H1 (cell line): ENCODE measurements around the gene MIGA1. TPM values are rescaled to one million over a fixed set of nuclear protein-coding genes. Genes with fewer than 3 reads are reported as not detected.

Source experiments
- CTCF ChIA-PET: fragments of 300-600 bp; sonication (Branson Sonifier 250); formaldehyde crosslinking; loops from one replicate; lab custom pipeline; 2021; ENCODE audit not compliant: partially characterized antibody; lab: Charles Lee
- POLR2A ChIA-PET: fragments of 300-600 bp; sonication (Branson Sonifier 250); formaldehyde crosslinking; loops from one replicate; lab custom pipeline; 2021; ENCODE audit warnings: inconsistent platforms; ENCODE audit not compliant: partially characterized antibody; lab: Charles Lee
- DNase-seq, 2 experiments: peaks; one replicate each; pipeline versions ENCODE4 v3.0.0 to v3.0.0-alpha.2; 2010 to 2022; ENCODE audit warnings: low spot score in 2 of 2, low read depth in 1 of 2, mixed read lengths in 1 of 2
- FAIRE-seq: peaks from 2 replicates; lab custom pipeline; 2011; peaks lifted over from hg19 to GRCh38; lab: Jason Lieb, UNC
- H2AFZ ChIP-seq: 2 replicates; pipeline ENCODE4 v1.8.1; 2012; ENCODE audit warnings: low read length, inconsistent platforms
- H2AK5ac ChIP-seq: 2 replicates; pipeline ENCODE4 v1.6.1; 2013; ENCODE audit warnings: low read depth, low read length
- H2BK120ac ChIP-seq: replicated peaks from 2 replicates; pipeline ENCODE3; 2013; ENCODE audit warnings: low read depth, low read length, inconsistent platforms
- H2BK12ac ChIP-seq: 2 replicates; pipeline ENCODE4 v1.6.1; 2013; ENCODE audit warnings: low read depth, low read length
- H2BK15ac ChIP-seq: 2 replicates; pipeline ENCODE4 v1.6.1; 2013; ENCODE audit warnings: low read length
- H2BK20ac ChIP-seq: 2 replicates; pipeline ENCODE4 v1.6.1; 2013; ENCODE audit warnings: low read length
- H2BK5ac ChIP-seq: 2 replicates; pipeline ENCODE4 v1.6.1; 2013; ENCODE audit warnings: low read depth, low read length
- H3K14ac ChIP-seq: 2 replicates; pipeline ENCODE4 v1.6.1; 2013; ENCODE audit warnings: inconsistent platforms; ENCODE audit not compliant: insufficient read length
- H3K18ac ChIP-seq: 2 replicates; pipeline ENCODE4 v1.6.1; 2013; ENCODE audit warnings: low read length; ENCODE audit errors: extremely low read depth
- H3K23ac ChIP-seq: 2 replicates; pipeline ENCODE4 v1.6.1; 2013; ENCODE audit warnings: inconsistent platforms; ENCODE audit not compliant: insufficient read length
- H3K23me2 ChIP-seq: 2 replicates; pipeline ENCODE4 v1.6.1; 2013; ENCODE audit warnings: low read depth, low read length
- H3K27ac ChIP-seq: 2 replicates; pipeline ENCODE4 v1.6.1; 2011; ENCODE audit warnings: low read depth, low read length, inconsistent platforms
- H3K27me3 ChIP-seq, 4 experiments: replicated peaks in 1 of 4; 1 replicate in 1 of 4; 2 replicates in 3 of 4; pipeline versions ENCODE4 v1.6.1 to v1.8.1; 2011 to 2013; ENCODE audit warnings: low read length in 3 of 4, mild to moderate bottlenecking in 3 of 4, inconsistent platforms in 2 of 4, mixed read lengths in 2 of 4, moderate library complexity in 1 of 4; ENCODE audit not compliant: control insufficient read depth in 3 of 4, insufficient read depth in 3 of 4; ENCODE audit errors: extremely low read depth in 1 of 4
- H3K36me3 ChIP-seq, 4 experiments: 2 replicates each; pipeline versions ENCODE4 v1.6.1 to v1.8.1; 2011 to 2013; ENCODE audit warnings: mild to moderate bottlenecking in 4 of 4, low read length in 3 of 4, moderate library complexity in 2 of 4, control low read depth in 1 of 4, inconsistent platforms in 1 of 4; ENCODE audit not compliant: insufficient read depth in 4 of 4, control insufficient read depth in 2 of 4
- H3K4ac ChIP-seq: replicated peaks from 2 replicates; pipeline ENCODE3; 2013; ENCODE audit warnings: low read length, low read depth, mixed read lengths, inconsistent platforms; ENCODE audit not compliant: insufficient read length
- H3K4me1 ChIP-seq, 4 experiments: replicated peaks in 1 of 4; 1 replicate in 1 of 4; 2 replicates in 3 of 4; pipeline versions ENCODE4 v1.6.1 to v1.8.1; 2011 to 2013; ENCODE audit warnings: low read length in 3 of 4, inconsistent platforms in 2 of 4, mixed read lengths in 1 of 4; ENCODE audit not compliant: insufficient read depth in 4 of 4, control insufficient read depth in 3 of 4
- H3K4me2 ChIP-seq, 2 experiments: 2 replicates each; pipeline versions ENCODE4 v1.6.1 to v1.8.1; 2011 to 2013; ENCODE audit warnings: low read depth in 2 of 2, low read length in 2 of 2, control low read depth in 1 of 2, inconsistent platforms in 1 of 2, mild to moderate bottlenecking in 1 of 2; ENCODE audit not compliant: insufficient read depth in 1 of 2
- H3K4me3 ChIP-seq, 4 experiments: fragments of 200-600, 300-600 bp in 1 of 4; sonication (generic), shearing (Covaris generic), sonication (Bioruptor Twin) in 1 of 4; 2 replicates each; pipeline versions ENCODE4 v1.5.1 to v1.8.1; 2011 to 2016; ENCODE audit warnings: low read length in 4 of 4, low read depth in 3 of 4, control low read depth in 2 of 4, inconsistent platforms in 2 of 4, mild to moderate bottlenecking in 2 of 4, mixed read lengths in 1 of 4, moderate library complexity in 1 of 4; ENCODE audit not compliant: insufficient read depth in 2 of 4; ENCODE audit errors: extremely low read depth in 1 of 4
- H3K56ac ChIP-seq: replicated peaks from 2 replicates; pipeline ENCODE3; 2013; ENCODE audit warnings: low read depth, mild to moderate bottlenecking, mixed read lengths, low read length, inconsistent platforms; ENCODE audit not compliant: insufficient read length
- H3K79me1 ChIP-seq: 2 replicates; pipeline ENCODE4 v1.6.1; 2013; ENCODE audit warnings: low read depth, low read length, control low read depth
- H3K79me2 ChIP-seq, 2 experiments: 2 replicates each; pipeline versions ENCODE4 v1.6.1 to v1.8.1; 2012 to 2013; ENCODE audit warnings: low read length in 2 of 2, mild to moderate bottlenecking in 2 of 2, inconsistent platforms in 1 of 2; ENCODE audit not compliant: insufficient read depth in 2 of 2, control insufficient read depth in 1 of 2
- H3K9ac ChIP-seq, 4 experiments: replicated peaks in 1 of 4; 1 replicate in 1 of 4; 2 replicates in 3 of 4; pipeline versions ENCODE4 v1.6.1 to v1.8.1; 2011 to 2013; ENCODE audit warnings: low read depth in 3 of 4, low read length in 3 of 4, control low read depth in 2 of 4, mild to moderate bottlenecking in 2 of 4, moderate library complexity in 2 of 4, inconsistent platforms in 1 of 4; ENCODE audit errors: extremely low read depth in 1 of 4
- H3K9me3 ChIP-seq, 2 experiments: 2 replicates each; pipeline versions ENCODE4 v1.6.1 to v1.8.1; 2012 to 2013; ENCODE audit warnings: mild to moderate bottlenecking in 2 of 2, moderate library complexity in 2 of 2, control low read depth in 1 of 2, inconsistent platforms in 1 of 2, low read depth in 1 of 2, low read length in 1 of 2, mixed read lengths in 1 of 2; ENCODE audit not compliant: insufficient read depth in 2 of 2
- H4K20me1 ChIP-seq, 2 experiments: replicated peaks in 1 of 2; 2 replicates each; pipeline versions ENCODE3 to v1.8.1; 2011 to 2013; ENCODE audit warnings: inconsistent platforms in 2 of 2, low read length in 2 of 2, mild to moderate bottlenecking in 1 of 2; ENCODE audit not compliant: insufficient read depth in 2 of 2, control insufficient read depth in 1 of 2
- H4K5ac ChIP-seq: 2 replicates; pipeline ENCODE4 v1.6.1; 2013; ENCODE audit warnings: low read length, low read depth, mixed read lengths, inconsistent platforms; ENCODE audit not compliant: insufficient read length
- H4K8ac ChIP-seq: 2 replicates; pipeline ENCODE4 v1.8.0; 2013; ENCODE audit warnings: mild to moderate bottlenecking, moderate library complexity, low read length, inconsistent platforms; ENCODE audit not compliant: insufficient read depth; ENCODE audit errors: extremely low read depth
- H4K91ac ChIP-seq: replicated peaks from 2 replicates; pipeline ENCODE3; 2013; ENCODE audit warnings: low read length, mixed read lengths, inconsistent platforms; ENCODE audit not compliant: insufficient read length
- BACH1 ChIP-seq: IDR thresholded peaks from 2 replicates; pipeline ENCODE4 v1.6.1; 2012; ENCODE audit warnings: low read length, improper control_type of control experiment
- BRCA1 ChIP-seq: IDR thresholded peaks from 2 replicates; pipeline ENCODE4 v1.6.1; 2012; ENCODE audit warnings: low read depth, low read length, improper control_type of control experiment
- CEBPB ChIP-seq: IDR thresholded peaks from 2 replicates; pipeline ENCODE4 v1.6.1; 2012; ENCODE audit warnings: low read depth, low read length
- EZH2 ChIP-seq: fragments of 200-600 bp; sonication (generic); IDR thresholded peaks from 2 replicates; pipeline ENCODE4 v1.7.1; 2012; ENCODE audit warnings: low read depth, mild to moderate bottlenecking, moderate library complexity, low read length, inconsistent platforms; ENCODE audit not compliant: severe bottlenecking
- HDAC2 ChIP-seq, 2 experiments: fragments of 300-600 bp in 1 of 2; sonication (generic) in 1 of 2; IDR thresholded peaks; 2 replicates each; pipeline ENCODE4 v1.6.1; 2011 to 2012; ENCODE audit warnings: low read depth in 2 of 2, low read length in 2 of 2, mild to moderate bottlenecking in 2 of 2, moderate library complexity in 2 of 2, borderline replicate concordance in 1 of 2, inconsistent platforms in 1 of 2
- JUN ChIP-seq: IDR thresholded peaks from 2 replicates; pipeline ENCODE4 v1.6.1; 2011; ENCODE audit warnings: low read depth, mild to moderate bottlenecking, improper control_type of control experiment, low read length
- MAFK ChIP-seq: IDR thresholded peaks from 2 replicates; pipeline ENCODE4 v1.6.1; 2012; ENCODE audit warnings: low read depth, mild to moderate bottlenecking, improper control_type of control experiment, low read length
- POLR2AphosphoS5 ChIP-seq: IDR thresholded peaks from 2 replicates; pipeline ENCODE4 v1.6.1; 2011; ENCODE audit warnings: low read depth, low read length
- POU5F1 ChIP-seq: IDR thresholded peaks from 2 replicates; pipeline ENCODE4 v1.6.1; 2011; ENCODE audit warnings: low read depth, mild to moderate bottlenecking, low read length, moderate library complexity
- RBBP5 ChIP-seq: IDR thresholded peaks from 2 replicates; pipeline ENCODE4 v1.7.1; 2012; ENCODE audit warnings: low read depth, mild to moderate bottlenecking, inconsistent platforms, low read length, moderate library complexity, borderline replicate concordance
- SIX5 ChIP-seq: IDR thresholded peaks from 2 replicates; pipeline ENCODE4 v1.6.1; 2011; ENCODE audit warnings: mild to moderate bottlenecking, low read depth, low read length
- TCF12 ChIP-seq: IDR thresholded peaks from 2 replicates; pipeline ENCODE4 v1.6.1; 2011; ENCODE audit warnings: low read depth, mild to moderate bottlenecking, low read length
- whole genome bisulfite sequencing, 2 experiments: shearing (Covaris generic) in 1 of 2; methylation state at CpG; one replicate each; pipeline versions ENCODE4 v1.1.6 to v1.1.7; 2013 to 2015; ENCODE audit warnings: low lambda C conversion rate in 2 of 2, mixed read lengths in 2 of 2, inconsistent platforms in 1 of 2, low coverage in 1 of 2, missing lambda C conversion rate in 1 of 2; ENCODE audit not compliant: insufficient replicate concordance in 2 of 2, insufficient coverage in 1 of 2, insufficient read length in 1 of 2; ENCODE audit errors: extremely low coverage in 1 of 2, missing lambda C conversion rate in 1 of 2; 5-methylcytosine and 5-hydroxymethylcytosine counted together
- polyA plus RNA-seq, 7 experiments: library from polyadenylated mRNA; depleted of rRNA in 3 of 7; stranded (reverse) in 5 of 7; unstranded in 2 of 7; fragments of >200 nt in 5 of 7; fragments of 200-250 nt in 2 of 7; gene quantifications; 1 replicate in 5 of 7; 2 replicates in 1 of 7; 4 replicates in 1 of 7; pipeline versions ENCODE4 v1.2.1 to v1.2.3, GENCODE V29; 2011 to 2013; ENCODE audit warnings: missing spikeins in 2 of 7, mixed read lengths in 2 of 7
- total RNA-seq: library from RNA; stranded (reverse); fragmentation: NEBNext Ultra II Directional; extraction: Animal tissue kit (Norgen Biotek cat#: 25700); gene quantifications from 2 replicates; pipeline ENCODE4 v1.2.1, GENCODE V29; 2021
- TF ChIP-seq, protein P1 (sequence below): IDR thresholded peaks from 2 replicates; pipeline ENCODE4 v1.6.1; 2012; ENCODE audit warnings: low read length, inconsistent platforms

Gene MIGA1
- total and polyA plus RNA-seq, 2 of the 8 experiments (the other 6 are each of a cell fraction or from before 2014, with no cell fraction given): 0.95 to 7.0 TPM

DNA sequence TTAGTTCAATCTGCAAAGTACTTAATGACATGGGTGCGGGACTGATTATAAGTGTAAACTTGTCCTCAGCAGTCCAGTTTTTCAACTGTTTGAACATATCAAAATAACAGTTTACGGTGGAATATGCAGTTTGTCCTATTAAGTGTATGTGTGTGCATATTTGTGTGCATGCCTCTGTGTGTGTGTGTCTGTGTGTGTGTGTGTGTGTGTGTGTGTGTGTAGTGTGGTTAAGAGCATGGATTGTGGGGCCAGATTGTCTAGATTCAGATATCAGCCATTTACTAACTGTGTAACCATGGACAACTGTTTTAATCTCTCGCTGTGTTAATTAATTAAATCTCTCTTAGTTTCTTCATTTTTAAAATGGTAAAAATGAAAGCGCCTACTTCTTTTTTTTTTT is 148.0 kb downstream of the MIGA1 start:
- H2BK12ac ChIP-seq: no peak overlapping the region
- no peaks in the 10 kb centered on the region; a peak in 1 of 8 replicates for H3K36me3 ChIP-seq
- WGBS, 2 experiments: 92% methylated on average over 4 of the region's 4 CpGs; no CpG with 5 or more reads in 1 of the 2 experiments
- H3K4ac ChIP-seq: no peak overlapping the region
- no peaks in the 10 kb centered on the region for H3K27me3 ChIP-seq
- DNase-seq (no peak), FAIRE-seq (no peak)
- H2BK20ac ChIP-seq: no peak overlapping the region
- H3K23me2 ChIP-seq: no peaks in the 10 kb centered on the region
- H3K18ac ChIP-seq: no peak overlapping the region
- no peak overlapping the region for H4K8ac ChIP-seq
- H3K4me3 ChIP-seq: no peak overlapping the region
- H3K79me2 ChIP-seq: no peaks in the 10 kb centered on the region
- no peak overlapping the region for H3K14ac ChIP-seq
- H4K20me1 ChIP-seq: no peaks in the 10 kb centered on the region
- H3K4me1 ChIP-seq: no peaks in the 10 kb centered on the region
- ChIA-PET CTCF (interaction anchor here (0.6 kb wide), 2 partner anchors 158 to 912 kb away, joined by 3 read pairs; no protein-coding TSS in a partner anchor), POLR2A (interaction anchor here (0.6 kb wide), 1 partner anchor 394 kb away, joined by 3 read pairs; no protein-coding TSS in a partner anchor)
- H2BK120ac ChIP-seq: no peak overlapping the region
- no peaks in the 10 kb centered on the region for H3K9me3 ChIP-seq
- no peak overlapping the region for H3K27ac ChIP-seq
- no peak overlapping the region for H3K23ac ChIP-seq
- no peaks in the 10 kb centered on the region for H3K79me1 ChIP-seq
- H3K9ac ChIP-seq: no peak overlapping the region
- no peak overlapping the region for H4K91ac ChIP-seq
- no peak overlapping the region for H2AK5ac ChIP-seq
- no peak overlapping the region for H2AFZ ChIP-seq
- no peak overlapping the region for H3K56ac ChIP-seq
- no peak overlapping the region for H3K4me2 ChIP-seq
- H2BK15ac ChIP-seq: no peak overlapping the region
- H4K5ac ChIP-seq: no peak overlapping the region
- no peak overlapping the region for H2BK5ac ChIP-seq
- TF ChIP-seq EZH2 (no peak), RBBP5 (no peak), POLR2AphosphoS5 (no peak), SIX5 (no peak), BACH1 (no peak), BRCA1 (no peak), MAFK (no peak), POU5F1 (no peak), HDAC2 (IDR thresholded peaks at IDR 0.05; ENCODE audit: borderline replicate concordance in 1 of 2, low read depth in 2 of 2, low read length in 2 of 2) (no peak), TCF12 (no peak), CEBPB (no peak), JUN (no peak)
- TF ChIP-seq, protein P1, sequence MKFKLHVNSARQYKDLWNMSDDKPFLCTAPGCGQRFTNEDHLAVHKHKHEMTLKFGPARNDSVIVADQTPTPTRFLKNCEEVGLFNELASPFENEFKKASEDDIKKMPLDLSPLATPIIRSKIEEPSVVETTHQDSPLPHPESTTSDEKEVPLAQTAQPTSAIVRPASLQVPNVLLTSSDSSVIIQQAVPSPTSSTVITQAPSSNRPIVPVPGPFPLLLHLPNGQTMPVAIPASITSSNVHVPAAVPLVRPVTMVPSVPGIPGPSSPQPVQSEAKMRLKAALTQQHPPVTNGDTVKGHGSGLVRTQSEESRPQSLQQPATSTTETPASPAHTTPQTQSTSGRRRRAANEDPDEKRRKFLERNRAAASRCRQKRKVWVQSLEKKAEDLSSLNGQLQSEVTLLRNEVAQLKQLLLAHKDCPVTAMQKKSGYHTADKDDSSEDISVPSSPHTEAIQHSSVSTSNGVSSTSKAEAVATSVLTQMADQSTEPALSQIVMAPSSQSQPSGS: no peak
